Stimulated activated CD4-positive, alpha-beta T cell treated with anti-CD3 and anti-CD28 coated beads, Interleukin-2, amount 100 ng/mL, for 4 hours (primary cell): Measurements from ENCODE around the gene MON2.
"Not testable (repeated sequence)": the region's sequence is repeated elsewhere in the genome, so short reads cannot be mapped to it uniquely, and the experiment has no call there.

Experiments
- DNase-seq: peaks from one replicate; pipeline ENCODE4 v3.0.0-alpha.2; 2020; ENCODE audit warnings: low read depth

MON2 gene

GRCh38 chr12:62481843-62482540 lies 15.4 kb downstream of the MON2 start:
- no peak for DNase-seq

GRCh38 chr12:62482769-62483168 lies 16.1 kb downstream of the MON2 start:
- no peak for DNase-seq

GRCh38 chr12:62484233-62484632 lies 17.6 kb downstream of the MON2 start:
- no peak for DNase-seq

- DNase-seq: no peak
These were observed 39.2 kb downstream of the MON2 start for GRCh38 chr12:62505786-62506185.

GRCh38 chr12:62512901-62513300 lies 46.3 kb downstream of the MON2 start:
- DNase-seq: no peak

GRCh38 chr12:62514080-62514479 lies 47.5 kb downstream of the MON2 start:
- DNase-seq: not testable (repeated sequence)

- no peak for DNase-seq
These were observed 50.3 kb downstream of the MON2 start for GRCh38 chr12:62516927-62517326.

GRCh38 chr12:62517887-62518286 lies 51.3 kb downstream of the MON2 start:
- DNase-seq: no peak

- no peak for DNase-seq
These were observed 52.4 kb downstream of the MON2 start for GRCh38 chr12:62519043-62519442.

GRCh38 chr12:62520361-62520760 lies 53.7 kb downstream of the MON2 start:
- DNase-seq: no peak

GRCh38 chr12:62522984-62523383 lies 56.4 kb downstream of the MON2 start:
- no peak for DNase-seq

GRCh38 chr12:62523619-62524018 lies 57.0 kb downstream of the MON2 start:
- no peak for DNase-seq

- DNase-seq: no peak
These were observed 58.6 kb downstream of the MON2 start for GRCh38 chr12:62525271-62525670.

GRCh38 chr12:62530596-62530995 lies 64.0 kb downstream of the MON2 start:
- DNase-seq: no peak

- DNase-seq: no peak
These were observed 65.7 kb downstream of the MON2 start for GRCh38 chr12:62532333-62532732.

GRCh38 chr12:62533087-62533754 lies 66.6 kb downstream of the MON2 start:
- no peak for DNase-seq

GRCh38 chr12:62533755-62534107 lies 67.1 kb downstream of the MON2 start:
- DNase-seq: no peak

- DNase-seq: no peak
These were observed 69.9 kb downstream of the MON2 start for GRCh38 chr12:62536546-62536945.

GRCh38 chr12:62537551-62537950 lies 70.9 kb downstream of the MON2 start:
- DNase-seq: no peak

- no peak for DNase-seq
These were observed 73.7 kb downstream of the MON2 start for GRCh38 chr12:62540354-62540753.

- no peak for DNase-seq
These were observed 76.2 kb downstream of the MON2 start for GRCh38 chr12:62542814-62543213.

- DNase-seq: no peak
These were observed 76.7 kb downstream of the MON2 start for GRCh38 chr12:62543324-62543723.

- DNase-seq: no peak
These were observed 77.1 kb downstream of the MON2 start for GRCh38 chr12:62543741-62544140.
